HG02981 (cell line): ENCODE results near the gene CFAP91.

Source experiments
- ATAC-seq: cut with Tn5 transposase; IDR thresholded peaks from one replicate; pipeline ENCODE4 v1.9.1; 2021; ENCODE audit warnings: mild to moderate bottlenecking, moderate library complexity; ENCODE audit not compliant: unreplicated experiment

The CFAP91 gene

GRCh38 chr3:119738741-119739140, 35.9 kb downstream of the CFAP91 start:
- ATAC-seq, result no peak

- no peak for ATAC-seq
Measured at GRCh38 chr3:119741657-119742590, 39.1 kb downstream of the CFAP91 start.

GRCh38 chr3:119743921-119744320, 41.1 kb downstream of the CFAP91 start:
- no peak for ATAC-seq

GRCh38 chr3:119745942-119746341, 43.1 kb downstream of the CFAP91 start:
- ATAC-seq, result no peak

- no peak for ATAC-seq
Measured at GRCh38 chr3:119746423-119746822, 43.6 kb downstream of the CFAP91 start.

- ATAC-seq, result no peak
Measured at GRCh38 chr3:119747357-119747756, 44.5 kb downstream of the CFAP91 start.

GRCh38 chr3:119748991-119749390, 46.2 kb downstream of the CFAP91 start:
- no peak for ATAC-seq

GRCh38 chr3:119751423-119751822, 48.6 kb downstream of the CFAP91 start:
- no peak for ATAC-seq
